ENCODE measurements around the gene RAMACL.

RAMACL gene

DNA sequence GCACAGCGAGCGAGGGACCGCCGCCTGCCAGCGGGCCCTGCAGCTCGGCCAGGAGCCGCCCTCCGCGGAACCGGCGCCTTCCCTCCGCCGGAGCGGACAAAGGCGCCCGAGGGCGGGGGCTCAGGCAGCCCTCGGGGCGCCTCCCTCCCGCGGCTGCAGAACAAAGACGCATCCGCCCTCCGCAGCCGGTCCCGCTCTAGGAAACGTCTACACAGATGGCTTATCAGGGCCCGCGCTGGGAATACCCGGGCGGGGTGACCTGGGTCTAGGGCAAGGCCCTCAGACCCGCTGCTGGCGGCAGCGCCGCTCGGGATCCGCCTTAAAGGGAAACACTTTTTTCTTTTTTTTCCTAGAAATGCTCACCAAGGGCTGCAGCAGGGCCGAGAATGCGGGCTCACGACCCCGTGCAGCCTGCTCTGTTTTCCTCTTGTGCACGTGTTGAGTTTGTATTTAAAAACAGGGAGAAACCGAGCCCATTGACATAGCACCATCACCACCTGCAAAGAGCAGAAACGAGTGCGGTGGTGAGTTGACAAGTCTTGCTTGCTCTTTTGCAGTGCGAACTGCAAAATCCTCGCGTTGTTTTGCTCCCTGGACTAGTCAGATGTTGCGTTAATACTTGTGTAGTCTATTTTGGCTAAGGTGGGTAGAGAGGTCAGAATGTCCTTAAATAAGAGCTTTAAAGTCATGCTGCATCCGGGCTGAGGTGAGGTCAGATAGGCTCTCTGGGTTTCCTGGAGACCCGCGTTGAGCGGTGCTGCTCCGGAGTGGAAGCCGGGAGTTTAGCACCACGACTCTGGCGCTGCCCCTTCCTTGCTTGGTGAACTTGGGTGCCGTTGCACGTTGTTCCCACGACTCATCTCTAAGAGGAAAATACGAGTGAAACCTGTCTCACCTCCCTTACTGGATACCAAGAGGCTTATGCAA lies 41.7 kb upstream of the RAMACL start:
- H3K27ac ChIP-seq = peak overlapping the region; percentile 77
- TF ChIP-seq, protein P1, sequence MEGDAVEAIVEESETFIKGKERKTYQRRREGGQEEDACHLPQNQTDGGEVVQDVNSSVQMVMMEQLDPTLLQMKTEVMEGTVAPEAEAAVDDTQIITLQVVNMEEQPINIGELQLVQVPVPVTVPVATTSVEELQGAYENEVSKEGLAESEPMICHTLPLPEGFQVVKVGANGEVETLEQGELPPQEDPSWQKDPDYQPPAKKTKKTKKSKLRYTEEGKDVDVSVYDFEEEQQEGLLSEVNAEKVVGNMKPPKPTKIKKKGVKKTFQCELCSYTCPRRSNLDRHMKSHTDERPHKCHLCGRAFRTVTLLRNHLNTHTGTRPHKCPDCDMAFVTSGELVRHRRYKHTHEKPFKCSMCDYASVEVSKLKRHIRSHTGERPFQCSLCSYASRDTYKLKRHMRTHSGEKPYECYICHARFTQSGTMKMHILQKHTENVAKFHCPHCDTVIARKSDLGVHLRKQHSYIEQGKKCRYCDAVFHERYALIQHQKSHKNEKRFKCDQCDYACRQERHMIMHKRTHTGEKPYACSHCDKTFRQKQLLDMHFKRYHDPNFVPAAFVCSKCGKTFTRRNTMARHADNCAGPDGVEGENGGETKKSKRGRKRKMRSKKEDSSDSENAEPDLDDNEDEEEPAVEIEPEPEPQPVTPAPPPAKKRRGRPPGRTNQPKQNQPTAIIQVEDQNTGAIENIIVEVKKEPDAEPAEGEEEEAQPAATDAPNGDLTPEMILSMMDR (conservative IDR thresholded peaks at IDR 0.05) = no peak
- TF ChIP-seq ZFX (IDR thresholded peaks at IDR 0.05) = peak; percentile 59

- TF ChIP-seq, protein P1 (conservative IDR thresholded peaks at IDR 0.05) = no peak
- no peak for TF ChIP-seq ZFX (IDR thresholded peaks at IDR 0.05)
- H3K27ac ChIP-seq = peak within 1 kb of the TSS; percentile 89
Observed at GRCh38 chr6:166627033-166627874, 40.8 kb upstream of the RAMACL start, which contains the start of gene RPS6KA2. TSS of gene RPS6KA2 (minus strand) at chr6:166627251. CDS start at chr6:166627019, 232 bp downstream.

GRCh38 chr6:166626177-166627032 lies 39.9 kb upstream of the RAMACL start:
- peak overlapping the region; percentile 89 for H3K27ac ChIP-seq
- TF ChIP-seq, protein P1 (conservative IDR thresholded peaks at IDR 0.05) = no peak
- TF ChIP-seq ZFX (IDR thresholded peaks at IDR 0.05) = peak; percentile 62; the same call in 1 of the 2 replicates

- no peak overlapping the region; the same call in 1 of the 2 replicates for H3K27ac ChIP-seq
- TF ChIP-seq ZFX (IDR thresholded peaks at IDR 0.05) = no peak
- TF ChIP-seq, protein P1 (conservative IDR thresholded peaks at IDR 0.05) = no peak
Observed at GRCh38 chr6:166625356-166625755, 38.9 kb upstream of the RAMACL start.

- TF ChIP-seq, protein P1 (conservative IDR thresholded peaks at IDR 0.05) = no peak
- no peak for TF ChIP-seq ZFX (IDR thresholded peaks at IDR 0.05)
- no peak overlapping the region for H3K27ac ChIP-seq
Observed at GRCh38 chr6:166624275-166624674, 37.8 kb upstream of the RAMACL start.

DNA sequence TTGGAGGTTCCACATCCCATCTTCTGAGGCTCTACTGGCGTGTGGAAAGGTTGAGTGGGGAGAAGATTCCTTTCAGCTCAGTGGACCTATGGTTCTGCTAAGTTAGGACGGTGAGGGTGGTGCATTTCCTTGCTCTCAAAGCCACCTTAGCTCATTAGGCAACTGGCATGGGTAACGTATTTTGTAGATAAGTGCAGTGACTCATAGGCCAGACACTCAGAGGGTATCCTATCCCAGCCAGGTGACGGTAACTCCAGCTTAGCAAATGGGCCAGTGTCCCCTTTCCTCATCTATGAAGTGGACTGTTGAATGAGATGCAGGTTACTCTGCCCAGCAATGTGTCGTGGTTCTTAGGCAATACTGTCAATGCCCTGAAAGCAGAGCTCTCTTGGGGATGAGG lies 36.8 kb upstream of the RAMACL start:
- TF ChIP-seq ZFX (IDR thresholded peaks at IDR 0.05) = no peak
- TF ChIP-seq, protein P1 (conservative IDR thresholded peaks at IDR 0.05) = no peak
- H3K27ac ChIP-seq = no peak overlapping the region

Measured in C4-2B (cell line).